HG02943 (cell line): ENCODE data around the gene OPTC.
"Not testable (repeated sequence)": the region's sequence is repeated elsewhere in the genome, so short reads cannot be mapped to it uniquely, and the experiment has no call there.

Experiments
- ATAC-seq: cut with Tn5 transposase; IDR thresholded peaks from one replicate; pipeline ENCODE4 v1.9.1; 2021; ENCODE audit warnings: mild to moderate bottlenecking, low read depth, moderate library complexity; ENCODE audit not compliant: unreplicated experiment

OPTC gene

DNA sequence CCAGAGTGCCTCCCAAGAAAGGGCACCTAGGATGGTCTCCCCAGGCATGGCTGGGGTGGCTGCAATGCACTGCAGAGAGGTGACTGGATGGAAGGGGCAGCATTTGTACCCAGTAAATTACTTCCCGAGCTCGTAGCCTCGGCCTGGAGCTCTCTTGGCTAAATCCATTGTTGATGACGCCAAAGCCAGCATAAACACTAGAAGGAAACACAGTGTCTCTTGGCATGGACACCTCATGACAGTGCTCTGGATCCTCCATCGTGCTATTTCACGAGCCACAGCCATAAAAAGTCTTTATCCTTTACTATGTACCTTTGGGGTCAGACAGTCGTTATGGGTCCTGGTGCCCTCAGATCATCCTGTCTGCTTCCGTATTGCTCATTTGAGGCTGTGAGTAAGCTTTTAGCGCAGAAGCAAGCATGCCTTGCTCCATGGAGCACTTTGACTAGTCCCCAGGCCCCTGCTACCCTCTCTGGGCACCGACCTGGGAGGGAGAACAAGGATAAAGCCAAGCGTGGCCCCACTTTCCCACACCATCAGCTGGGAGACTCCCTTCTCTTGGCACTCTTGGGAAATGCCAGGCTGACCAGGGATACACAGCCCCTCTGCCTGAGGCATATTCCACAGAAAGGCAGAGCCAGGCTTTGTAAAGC, 28.7 kb upstream of the OPTC start:
- no peak for ATAC-seq

DNA sequence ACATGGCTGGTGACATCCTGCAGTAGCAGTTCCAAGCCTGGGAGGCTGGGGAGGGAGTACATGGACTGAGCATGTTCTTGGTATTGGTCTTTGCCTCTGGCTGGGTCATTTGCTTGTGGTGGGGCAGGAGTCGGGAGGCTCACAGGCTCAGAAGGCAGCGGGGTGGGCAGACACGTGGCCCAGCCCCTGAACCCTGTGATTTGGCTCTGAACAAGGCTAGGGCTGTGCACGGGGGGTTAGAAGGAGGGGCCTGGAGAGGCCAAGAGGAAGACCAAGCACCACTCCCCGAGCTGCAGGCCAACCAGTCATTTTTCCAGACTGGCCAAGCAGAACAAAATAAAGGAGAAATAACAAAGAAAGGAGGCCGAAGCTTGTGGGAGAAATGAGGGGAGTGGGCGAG, 28.0 kb upstream of the OPTC start:
- ATAC-seq: no peak

GRCh38 chr1:203466906-203467549, 26.9 kb upstream of the OPTC start:
- not testable (repeated sequence) for ATAC-seq

GRCh38 chr1:203467550-203467921, 26.4 kb upstream of the OPTC start:
- ATAC-seq: no peak

GRCh38 chr1:203468326-203468725, 25.6 kb upstream of the OPTC start:
- no peak for ATAC-seq

DNA sequence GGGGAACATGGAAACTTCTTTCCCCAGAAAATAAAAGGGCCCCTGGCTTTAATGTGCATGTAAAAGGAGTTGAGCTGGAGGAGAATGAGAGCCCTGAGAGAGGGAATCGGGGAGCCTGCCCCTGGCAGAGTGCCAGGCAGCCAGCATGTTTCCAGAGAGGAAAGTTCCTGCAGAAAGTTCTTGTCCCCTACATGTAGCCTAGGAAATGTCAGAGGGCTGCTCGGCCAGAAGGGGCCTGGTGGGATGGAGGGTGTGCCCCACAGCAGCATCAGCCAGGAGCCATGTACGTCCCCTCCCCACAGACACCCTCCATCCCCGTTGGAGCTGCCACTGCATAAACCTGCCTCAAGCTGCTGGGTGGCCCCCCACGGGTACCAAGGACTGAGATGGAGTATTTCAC, 23.7 kb upstream of the OPTC start:
- no peak for ATAC-seq

DNA sequence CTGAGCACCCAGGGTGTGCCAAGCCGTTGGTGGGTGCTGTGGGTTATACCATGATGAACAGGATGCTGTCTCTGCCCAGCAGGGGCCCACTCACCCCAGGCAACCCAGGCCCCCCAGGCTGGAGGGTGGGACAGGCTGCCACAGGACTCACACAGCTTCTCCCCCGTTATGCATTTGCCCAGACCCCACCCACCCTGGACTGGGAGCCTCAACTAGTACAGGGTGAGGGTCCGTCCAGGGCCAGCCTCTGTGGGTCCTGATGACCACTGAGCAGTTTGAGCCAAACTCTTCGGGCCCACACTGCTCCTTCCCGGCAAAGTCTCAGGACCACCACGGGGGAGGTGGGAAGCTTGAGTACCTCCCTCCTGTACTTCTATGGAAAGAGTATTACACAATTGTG, 22.1 kb upstream of the OPTC start:
- ATAC-seq: no peak

DNA sequence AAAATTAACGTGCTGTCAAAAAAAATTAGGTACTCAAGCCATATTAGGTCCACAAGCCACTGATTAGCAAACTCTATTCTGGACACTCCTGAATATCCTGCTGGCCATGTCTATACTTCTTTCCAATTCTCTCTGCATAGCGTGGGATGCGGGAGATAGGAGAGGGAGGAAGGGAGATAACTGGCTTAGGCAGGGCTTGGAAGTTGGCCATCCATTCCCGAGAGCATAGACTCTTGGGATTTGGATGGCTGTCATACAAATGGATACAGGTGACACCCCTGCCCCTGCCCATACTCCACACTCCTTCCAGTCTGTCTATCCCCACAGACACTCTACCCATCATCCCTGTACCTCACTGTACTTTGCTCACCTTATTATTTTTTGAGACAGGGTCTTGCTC, 20.7 kb upstream of the OPTC start:
- no peak for ATAC-seq

DNA sequence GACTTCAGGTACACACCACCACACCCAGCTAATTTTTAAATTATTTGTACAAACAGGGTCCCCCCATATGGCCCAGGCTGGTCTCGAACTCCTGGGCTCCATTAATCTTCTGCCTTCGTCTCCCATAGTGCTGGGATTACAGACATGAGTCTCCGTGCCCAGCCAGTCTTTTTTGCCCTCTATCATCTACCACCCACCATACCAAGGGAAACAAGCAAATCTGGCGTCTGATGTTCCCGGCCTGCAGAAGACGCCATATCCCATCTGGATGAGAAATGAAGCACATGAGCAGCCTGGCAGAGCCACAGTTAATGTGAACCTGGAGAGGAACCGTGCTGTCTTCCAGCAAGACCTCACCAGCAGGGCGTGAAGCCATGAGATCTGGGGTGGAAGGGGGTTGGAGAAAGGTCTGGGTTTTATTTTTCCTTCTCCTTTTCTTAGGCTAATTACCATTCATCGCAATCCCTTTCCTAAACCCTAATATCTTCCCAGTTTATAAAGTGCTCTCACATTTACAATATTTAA, 20.1 kb upstream of the OPTC start:
- ATAC-seq: no peak

- no peak for ATAC-seq
Measured at GRCh38 chr1:203475012-203475981, 18.7 kb upstream of the OPTC start, which contains the start of gene PRELP. Gene PRELP (plus strand): TSS chr1:203475806. CDS start chr1:203483185, 7,379 bp downstream.

DNA sequence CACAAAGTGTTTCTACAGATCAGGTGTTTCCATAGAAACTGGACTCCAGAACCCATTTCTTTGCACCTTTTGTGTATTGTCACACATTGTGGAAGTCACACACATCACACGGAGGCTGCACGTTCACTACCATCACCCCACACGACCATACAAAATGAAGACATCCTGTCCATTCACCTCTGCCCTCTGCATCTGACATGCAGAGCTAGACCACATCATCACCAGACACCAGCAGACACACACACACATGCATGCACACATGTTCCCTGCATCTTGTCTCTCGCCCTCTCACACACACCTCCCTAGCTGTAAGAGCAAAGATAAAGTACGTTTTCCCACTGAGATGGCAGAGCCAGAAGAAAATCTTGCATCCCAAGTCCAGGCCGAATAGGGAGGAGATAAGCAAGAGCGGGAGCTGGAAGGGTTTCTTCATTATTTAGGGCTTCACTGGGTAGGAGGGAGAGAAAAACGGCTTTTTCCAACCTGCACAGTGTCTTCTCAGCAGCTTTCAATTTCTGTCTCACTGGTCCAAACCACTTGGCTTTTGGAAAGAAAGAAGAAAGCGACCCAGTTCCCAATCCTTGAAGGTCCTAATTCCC, 17.6 kb upstream of the OPTC start:
- no peak for ATAC-seq

DNA sequence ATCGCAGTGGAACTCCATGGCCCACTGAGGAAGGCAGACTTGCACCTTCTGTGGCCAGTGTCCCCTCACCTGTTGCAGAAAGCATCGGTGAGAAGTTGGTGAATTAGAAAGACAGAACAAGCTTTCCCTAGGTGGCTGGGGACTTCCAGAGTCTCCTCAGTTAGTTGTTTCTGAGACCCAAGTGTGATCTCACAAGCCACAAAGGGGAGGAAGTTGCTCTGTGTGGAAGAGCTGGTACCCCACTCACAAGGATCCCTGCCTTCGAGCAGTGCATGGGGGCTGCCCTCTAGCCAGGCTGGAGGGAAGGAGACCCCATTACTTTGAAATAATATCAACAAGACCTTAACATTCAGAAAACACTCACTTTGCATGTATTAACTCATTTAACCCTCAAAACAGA, 16.2 kb upstream of the OPTC start:
- no peak for ATAC-seq

GRCh38 chr1:203478231-203478630, 15.7 kb upstream of the OPTC start:
- no peak for ATAC-seq

DNA sequence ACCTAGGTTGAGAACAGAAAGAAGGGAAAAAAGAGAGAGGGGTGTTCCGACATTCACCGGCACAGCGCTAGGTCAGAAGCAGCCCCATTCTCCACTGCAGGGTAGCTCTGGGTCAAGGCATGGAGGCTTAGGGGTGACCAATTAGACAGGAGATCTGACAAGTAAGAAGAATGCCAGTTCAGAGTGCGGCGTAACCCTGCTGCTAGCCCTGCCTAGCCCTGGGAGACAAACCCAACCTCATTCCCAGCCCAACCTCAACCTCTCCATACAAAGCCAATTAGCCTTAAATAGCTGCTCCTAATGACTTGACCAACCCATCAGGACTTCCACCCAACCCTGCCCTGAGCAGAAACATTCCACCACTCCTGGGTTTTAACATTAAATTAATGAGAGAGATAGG, 15.0 kb upstream of the OPTC start:
- ATAC-seq: no peak

GRCh38 chr1:203479646-203480045, 14.3 kb upstream of the OPTC start:
- no peak for ATAC-seq

- ATAC-seq: no peak
Measured at GRCh38 chr1:203480084-203480483, 13.9 kb upstream of the OPTC start.

GRCh38 chr1:203480525-203481084, 13.3 kb upstream of the OPTC start:
- ATAC-seq: no peak

GRCh38 chr1:203481196-203481595, 12.8 kb upstream of the OPTC start:
- no peak for ATAC-seq

DNA sequence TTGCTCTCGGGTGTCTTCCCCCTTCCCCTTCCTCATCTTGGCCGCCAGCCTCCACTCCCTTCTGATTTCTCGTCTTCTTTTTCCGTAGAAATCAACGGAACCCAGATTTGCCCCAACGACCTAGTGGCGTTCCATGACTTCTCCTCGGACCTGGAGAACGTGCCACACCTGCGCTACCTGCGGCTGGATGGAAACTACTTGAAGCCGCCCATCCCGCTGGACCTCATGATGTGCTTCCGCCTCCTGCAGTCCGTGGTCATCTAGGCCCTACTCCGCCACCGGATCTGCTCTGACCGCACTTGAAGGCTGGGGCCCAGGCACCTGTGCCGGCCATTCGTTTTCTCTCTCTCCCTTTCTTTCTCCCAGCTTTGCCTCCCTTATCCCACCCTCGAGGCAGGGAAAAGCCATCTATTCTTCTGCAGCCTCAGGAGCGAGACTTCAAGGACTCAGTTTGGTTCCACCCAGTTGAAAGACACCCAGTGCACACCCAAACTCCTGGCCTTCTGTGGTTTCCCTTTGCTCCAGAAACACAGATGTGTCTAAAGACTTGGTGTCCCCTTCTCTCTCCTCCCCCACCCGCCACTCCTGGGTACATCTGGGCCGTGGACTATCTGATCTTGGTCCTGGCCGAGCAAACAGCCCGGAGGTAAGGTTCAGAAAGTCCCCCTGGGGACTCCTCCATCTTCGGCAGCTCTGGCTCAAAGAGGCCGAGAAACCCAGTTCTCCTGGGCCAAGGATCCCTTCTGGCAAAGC, 7.2 kb upstream of the OPTC start:
- no peak for ATAC-seq

DNA sequence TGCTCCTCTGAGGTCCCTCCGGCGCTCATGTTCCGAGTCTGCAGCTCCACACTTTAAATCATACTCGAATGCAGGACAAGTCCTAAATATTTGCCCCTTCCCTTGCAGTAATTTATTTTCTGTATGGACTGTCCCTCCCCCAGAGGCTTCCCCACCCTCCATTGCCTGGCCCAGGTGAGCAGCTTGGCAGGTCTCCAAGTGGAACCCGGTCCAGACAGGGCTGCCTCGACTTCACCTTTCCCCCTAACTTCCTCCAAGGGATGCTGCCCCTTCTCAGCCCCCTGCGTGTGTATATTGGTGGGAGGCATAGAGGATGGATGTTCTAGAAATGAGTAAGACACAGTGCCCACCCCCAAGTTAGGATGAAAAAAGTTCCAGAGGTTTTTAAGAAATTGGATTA, 5.4 kb upstream of the OPTC start:
- no peak for ATAC-seq
